Measurements from ENCODE around the gene MRPS17.

Gene MRPS17

DNA sequence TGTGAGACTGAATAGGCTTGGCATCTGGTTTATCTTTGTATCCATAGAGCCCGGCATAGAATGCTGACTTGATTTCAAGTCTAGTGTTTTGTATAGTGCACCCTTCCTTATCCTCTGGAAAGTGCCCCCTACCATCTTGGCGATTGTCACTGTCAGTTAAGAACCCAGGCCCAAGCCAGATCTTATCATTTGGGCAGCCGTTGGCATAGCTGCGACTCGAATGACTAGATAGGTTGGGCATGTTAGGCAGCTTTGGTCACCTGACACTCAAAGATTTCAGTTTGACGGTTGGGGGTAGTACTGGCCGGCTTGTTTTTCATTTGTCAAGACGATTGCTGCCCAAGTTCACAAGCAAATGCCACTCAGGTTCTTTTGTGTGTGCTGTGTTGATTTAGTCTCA lies 19.3 kb downstream of the MRPS17 start:
- DNase-seq (ENCODE audit: low spot score): no peak

- no peak for DNase-seq (ENCODE audit: low spot score)
Measured at GRCh38 chr7:55973747-55974250, 22.1 kb downstream of the MRPS17 start.

- no peak for DNase-seq (ENCODE audit: low spot score)
Measured at GRCh38 chr7:55975988-55976633, 24.4 kb downstream of the MRPS17 start.

GRCh38 chr7:55977831-55978230 lies 26.2 kb downstream of the MRPS17 start:
- peak; percentile 62 for DNase-seq (ENCODE audit: low spot score)

DNA sequence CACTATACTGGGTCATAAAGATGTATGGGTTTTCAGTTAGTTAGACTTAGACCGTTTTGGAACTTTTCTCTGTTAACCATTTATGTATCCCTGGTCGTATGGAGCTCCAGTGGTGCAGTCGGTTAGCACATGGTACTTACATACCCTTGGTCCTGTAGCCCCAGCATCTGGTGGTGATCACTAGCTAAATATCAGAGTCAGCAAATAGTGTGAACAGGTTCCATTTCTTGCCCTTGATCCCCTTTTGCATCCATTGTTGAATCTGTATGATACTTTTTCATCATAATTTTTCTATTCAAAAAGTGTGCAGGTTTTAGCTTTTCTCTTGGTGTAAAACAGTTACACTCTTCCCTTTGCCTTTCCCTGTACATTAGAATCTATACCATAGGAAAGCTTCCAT lies 28.6 kb downstream of the MRPS17 start:
- DNase-seq (ENCODE audit: low spot score): no peak

DNA sequence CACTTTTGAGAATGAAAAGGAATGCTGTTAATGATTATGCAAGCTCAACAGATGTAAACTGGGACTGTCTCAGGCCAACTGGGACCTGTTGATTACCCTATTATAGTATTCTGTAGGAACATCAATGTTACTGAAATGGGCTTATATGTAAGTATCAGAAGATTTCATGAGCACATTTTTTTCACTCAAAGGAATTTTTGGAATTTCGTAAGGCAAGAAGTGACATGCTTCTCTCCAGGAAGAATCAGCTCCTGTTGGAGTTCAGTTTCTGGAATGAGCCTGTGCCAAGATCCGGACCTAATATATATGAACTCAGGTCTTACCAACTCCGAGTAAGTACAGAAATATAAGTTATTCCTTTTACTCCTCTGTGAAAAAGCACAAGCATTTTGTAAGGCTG lies 31.9 kb downstream of the MRPS17 start:
- DNase-seq (ENCODE audit: low spot score): no peak

- no peak for DNase-seq (ENCODE audit: low spot score)
Measured at GRCh38 chr7:55992346-55992745, 40.7 kb downstream of the MRPS17 start.

DNA sequence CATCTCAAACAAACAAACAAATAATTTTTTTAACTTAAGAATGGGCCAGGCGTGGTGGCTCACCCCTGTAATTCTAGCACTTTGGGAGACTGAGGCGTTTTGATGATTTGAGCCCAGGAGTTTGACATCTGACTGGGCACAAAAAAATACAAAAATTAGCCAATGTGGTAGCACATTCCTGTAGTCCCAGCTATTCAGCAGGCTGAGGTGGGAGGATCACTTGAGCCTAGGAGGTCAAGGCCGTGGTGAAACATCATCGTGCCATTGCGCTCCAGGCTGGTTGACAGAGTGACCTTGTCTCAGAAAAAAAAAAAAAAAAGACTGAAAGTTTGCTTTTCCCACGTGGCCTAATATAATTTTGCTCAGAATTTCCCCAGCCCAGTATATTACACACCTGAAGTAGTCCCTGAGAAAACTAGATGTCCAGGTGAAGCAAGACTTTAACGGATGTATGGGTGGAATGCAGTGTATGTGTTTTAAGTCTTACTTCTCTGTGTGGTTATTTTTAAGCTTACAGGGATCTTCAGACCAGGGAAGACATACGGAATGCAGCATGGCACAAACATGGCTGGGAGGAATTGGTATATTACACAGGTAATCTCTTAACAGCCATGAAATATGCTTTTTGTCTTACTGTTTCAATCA lies 45.3 kb downstream of the MRPS17 start:
- DNase-seq (ENCODE audit: low spot score): no peak

GRCh38 chr7:56003749-56004148 lies 52.1 kb downstream of the MRPS17 start:
- no peak for DNase-seq (ENCODE audit: low spot score)

Measured in hepatic stellate cell (primary cell).